DMS114 treated with DMSO at 0.1 percent for 48 hours (cell line): Measurements from ENCODE around the gene KCNIP3.
"Not testable (repeated sequence)": the region's sequence is repeated elsewhere in the genome, so short reads cannot be mapped to it uniquely, and the experiment has no call there.

Experiments
- DNase-seq: peaks from one replicate; lab custom pipeline; 2025; ENCODE audit not compliant: unreplicated experiment; lab: John Stamatoyannopoulos, UW

Gene KCNIP3

DNA sequence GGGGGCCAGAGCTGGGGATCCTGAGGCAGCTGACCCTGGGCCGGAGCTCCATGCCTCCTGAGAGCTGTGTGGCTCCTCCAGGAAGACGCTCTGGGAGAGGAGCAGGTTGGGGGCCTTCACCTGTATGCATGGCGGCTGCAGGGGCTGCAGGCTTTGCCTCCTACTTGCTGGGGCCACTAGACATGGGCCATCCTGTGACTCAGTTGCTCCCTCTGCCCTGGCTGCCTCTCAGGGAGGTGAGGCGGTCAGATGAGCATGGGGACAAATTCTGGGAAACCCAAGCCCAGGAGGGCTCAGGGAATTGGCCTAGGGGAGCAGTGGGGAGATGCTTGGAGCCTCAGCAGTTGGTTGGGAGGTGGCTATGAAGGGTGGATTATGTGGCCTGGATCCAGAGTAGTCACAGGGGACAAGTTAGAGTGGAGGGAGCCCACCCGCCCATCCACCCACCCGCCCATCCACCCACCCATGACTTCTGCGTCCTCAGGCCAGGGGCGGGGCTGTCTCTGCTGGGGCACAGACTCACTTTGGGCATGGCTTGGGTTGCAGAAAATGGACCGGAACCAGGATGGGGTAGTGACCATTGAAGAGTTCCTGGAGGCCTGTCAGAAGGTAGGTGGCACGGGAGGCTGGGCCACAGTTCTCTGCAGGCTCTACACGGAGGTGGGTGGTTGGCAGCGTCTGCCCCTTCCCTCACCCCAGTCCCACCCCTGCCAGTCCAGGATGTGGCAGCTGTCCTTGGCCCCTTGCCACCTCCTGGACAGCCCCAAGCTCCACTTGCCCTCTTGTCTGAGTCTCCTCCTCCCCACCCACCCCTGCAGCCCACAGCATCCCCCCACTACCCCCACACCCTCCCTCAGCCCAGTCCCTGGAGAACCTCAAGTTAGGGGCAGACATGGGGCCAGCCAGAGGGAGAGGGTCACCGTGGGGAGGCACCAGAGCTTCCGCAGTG is 85.8 kb downstream of the KCNIP3 start:
- no peak for DNase-seq

DNA sequence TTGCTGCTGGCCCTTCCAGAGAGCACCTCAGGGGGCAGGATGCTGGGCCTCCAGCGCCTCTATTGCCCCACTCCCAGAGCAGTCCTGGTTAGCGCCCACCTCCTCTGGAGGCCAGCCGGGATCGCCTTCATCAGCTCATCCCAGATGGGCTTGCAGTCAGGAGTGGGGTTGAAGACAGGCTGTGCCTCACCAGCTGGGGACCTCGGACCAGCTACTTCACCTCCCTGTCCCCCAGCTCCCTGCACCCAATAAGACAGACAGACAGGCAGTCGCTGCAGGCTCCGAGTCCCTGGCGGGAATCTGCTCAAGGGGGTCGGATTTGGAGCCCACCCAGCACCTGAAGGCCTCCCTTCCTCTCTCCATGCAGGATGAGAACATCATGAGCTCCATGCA is 86.5 kb downstream of the KCNIP3 start:
- DNase-seq: no peak

DNA sequence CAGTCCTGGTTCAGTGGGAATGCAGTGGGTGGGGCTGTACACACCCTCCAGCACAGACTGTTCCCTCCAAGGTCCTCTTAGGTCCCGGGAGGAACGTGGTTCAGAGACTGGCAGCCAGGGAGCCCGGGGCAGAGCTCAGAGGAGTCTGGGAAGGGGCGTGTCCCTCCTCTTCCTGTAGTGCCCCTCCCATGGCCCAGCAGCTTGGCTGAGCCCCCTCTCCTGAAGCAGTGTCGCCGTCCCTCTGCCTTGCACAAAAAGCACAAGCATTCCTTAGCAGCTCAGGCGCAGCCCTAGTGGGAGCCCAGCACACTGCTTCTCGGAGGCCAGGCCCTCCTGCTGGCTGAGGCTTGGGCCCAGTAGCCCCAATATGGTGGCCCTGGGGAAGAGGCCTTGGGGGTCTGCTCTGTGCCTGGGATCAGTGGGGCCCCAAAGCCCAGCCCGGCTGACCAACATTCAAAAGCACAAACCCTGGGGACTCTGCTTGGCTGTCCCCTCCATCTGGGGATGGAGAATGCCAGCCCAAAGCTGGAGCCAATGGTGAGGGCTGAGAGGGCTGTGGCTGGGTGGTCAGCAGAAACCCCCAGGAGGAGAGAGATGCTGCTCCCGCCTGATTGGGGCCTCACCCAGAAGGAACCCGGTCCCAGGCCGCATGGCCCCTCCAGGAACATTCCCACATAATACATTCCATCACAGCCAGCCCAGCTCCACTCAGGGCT is 87.9 kb downstream of the KCNIP3 start:
- DNase-seq: no peak

DNA sequence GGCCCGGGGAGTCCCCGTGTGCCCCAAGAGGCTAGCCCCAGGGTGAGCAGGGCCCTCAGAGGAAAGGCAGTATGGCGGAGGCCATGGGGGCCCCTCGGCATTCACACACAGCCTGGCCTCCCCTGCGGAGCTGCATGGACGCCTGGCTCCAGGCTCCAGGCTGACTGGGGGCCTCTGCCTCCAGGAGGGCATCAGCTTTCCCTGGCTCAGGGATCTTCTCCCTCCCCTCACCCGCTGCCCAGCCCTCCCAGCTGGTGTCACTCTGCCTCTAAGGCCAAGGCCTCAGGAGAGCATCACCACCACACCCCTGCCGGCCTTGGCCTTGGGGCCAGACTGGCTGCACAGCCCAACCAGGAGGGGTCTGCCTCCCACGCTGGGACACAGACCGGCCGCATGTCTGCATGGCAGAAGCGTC is 88.4 kb downstream of the KCNIP3 start:
- DNase-seq: no peak

DNA sequence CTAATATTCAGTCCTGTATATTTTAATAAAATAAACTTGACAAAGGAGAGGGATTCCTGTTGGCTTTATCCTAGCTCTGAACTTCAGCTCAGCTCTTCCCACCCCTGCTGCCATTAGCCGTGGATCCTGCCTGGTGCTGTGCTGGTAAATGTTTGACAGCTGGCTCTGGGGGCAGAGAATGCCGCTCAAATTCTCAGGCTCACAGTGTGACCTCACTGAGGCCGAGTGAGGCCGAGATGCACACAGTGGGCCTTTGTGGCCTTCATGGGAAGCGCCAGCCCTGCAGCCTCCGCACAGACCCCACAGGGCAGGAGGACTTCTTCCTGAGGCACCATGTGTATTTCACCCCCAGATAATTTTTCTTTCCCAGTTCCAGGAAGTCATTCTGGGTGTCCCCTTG is 88.9 kb downstream of the KCNIP3 start:
- no peak for DNase-seq

DNA sequence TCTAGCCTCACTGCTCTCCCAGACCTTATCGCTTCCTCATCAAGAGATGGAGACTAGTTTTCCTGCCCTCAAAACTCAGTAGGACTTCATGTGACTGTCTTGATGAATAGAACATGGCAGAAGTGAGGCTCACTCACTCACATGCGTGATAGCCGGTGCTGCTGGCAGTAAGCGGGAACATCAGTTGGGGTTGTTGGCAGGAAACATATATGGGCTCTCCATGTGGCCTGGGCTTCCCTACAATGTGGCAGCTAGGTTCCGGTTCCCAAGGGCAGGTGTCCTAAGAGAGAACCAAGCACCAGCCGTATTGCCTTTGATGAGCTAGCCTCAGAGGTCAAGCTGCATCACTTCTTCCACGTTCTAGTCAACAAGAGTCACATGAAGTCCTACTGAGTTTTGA is 90.2 kb downstream of the KCNIP3 start:
- no peak for DNase-seq

DNA sequence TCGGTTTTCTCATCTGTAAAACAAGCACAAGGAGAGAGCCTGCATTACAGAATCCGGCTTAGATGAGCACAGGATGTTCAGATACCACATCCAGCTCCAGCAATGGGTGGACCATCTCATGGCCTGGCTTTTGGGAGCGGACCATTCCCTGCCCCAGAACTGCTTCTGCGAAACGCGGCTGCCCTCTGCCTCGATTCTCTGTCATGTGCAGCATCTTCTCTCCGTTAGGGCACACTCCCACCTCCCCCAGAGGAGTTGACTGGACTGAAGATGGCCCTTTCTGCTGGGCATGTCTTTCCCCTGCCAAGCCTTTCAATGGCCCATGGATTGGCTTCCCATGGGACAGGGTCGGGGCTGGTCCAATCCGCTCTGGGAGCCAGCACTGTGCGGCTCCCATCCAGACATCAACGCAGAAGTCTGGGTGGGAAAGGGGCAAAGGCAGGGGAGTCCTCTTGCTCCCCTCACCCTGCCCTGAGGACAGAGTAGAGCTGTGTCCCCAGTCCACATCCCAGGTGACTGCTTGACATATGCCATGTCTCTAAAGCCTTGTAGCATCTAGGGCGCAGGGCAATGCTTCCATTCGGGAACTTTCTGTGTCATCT is 91.0 kb downstream of the KCNIP3 start:
- DNase-seq: no peak

DNA sequence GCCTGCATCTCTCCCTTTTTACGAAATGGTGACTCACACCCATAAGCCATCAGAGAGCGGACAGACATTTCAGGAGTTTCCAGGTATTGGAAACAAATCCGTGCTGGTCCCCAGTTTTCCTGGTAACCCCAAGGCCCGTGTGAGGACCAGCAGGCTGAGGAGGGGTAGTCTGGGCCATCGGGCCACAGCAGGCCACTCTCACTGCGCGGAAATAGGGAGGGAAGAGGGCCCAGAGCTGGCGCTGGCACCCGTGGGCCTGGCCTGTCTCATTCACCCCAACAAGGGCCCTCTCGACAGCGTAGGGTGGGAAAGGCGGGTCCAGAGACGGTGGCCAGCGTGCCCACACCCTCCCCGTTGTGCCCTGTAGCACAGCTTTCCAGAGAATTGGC is 91.7 kb downstream of the KCNIP3 start:
- DNase-seq: no peak

DNA sequence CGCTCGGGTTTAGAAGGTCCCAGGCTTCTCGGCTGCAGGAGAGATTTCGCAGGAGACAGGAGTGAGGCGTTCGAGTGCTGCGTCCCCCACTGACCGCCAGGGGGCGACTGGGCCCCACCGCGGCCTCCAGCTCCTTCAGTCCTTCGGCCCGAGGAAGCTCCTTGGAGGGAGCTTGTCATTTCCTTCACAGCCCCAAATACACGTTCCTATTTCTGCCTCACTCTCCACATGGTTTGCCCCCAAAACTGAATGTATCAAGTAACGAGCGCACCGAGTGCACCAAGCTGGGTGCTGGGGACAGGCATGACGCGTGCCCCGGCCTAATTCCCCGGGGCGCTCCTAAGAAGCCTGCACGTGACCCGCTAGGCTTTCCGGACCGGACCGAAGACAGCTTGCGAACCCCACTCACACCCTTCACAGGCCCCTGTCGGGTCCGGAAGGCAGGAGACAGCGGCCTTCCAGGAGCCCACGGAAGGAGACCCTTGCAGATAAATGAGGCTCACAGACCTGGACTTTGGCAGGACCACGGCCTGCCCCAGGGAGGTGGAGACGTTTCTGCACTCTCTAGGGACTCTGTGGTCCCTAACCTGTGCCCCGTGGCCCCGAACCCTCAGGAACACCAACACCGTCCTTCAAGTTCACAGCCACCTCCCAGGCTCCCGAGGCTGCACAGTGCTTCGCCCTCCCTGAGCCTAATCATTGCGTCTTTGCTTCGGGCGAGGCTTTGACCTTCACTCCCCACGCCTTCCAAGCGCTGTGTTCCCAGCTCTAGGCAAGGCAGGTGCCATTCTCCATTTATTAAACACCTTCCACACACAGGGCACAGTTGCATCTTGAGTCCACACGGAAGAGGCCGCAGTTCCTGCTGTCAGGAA is 92.3 kb downstream of the KCNIP3 start:
- peak; percentile 24 for DNase-seq

DNA sequence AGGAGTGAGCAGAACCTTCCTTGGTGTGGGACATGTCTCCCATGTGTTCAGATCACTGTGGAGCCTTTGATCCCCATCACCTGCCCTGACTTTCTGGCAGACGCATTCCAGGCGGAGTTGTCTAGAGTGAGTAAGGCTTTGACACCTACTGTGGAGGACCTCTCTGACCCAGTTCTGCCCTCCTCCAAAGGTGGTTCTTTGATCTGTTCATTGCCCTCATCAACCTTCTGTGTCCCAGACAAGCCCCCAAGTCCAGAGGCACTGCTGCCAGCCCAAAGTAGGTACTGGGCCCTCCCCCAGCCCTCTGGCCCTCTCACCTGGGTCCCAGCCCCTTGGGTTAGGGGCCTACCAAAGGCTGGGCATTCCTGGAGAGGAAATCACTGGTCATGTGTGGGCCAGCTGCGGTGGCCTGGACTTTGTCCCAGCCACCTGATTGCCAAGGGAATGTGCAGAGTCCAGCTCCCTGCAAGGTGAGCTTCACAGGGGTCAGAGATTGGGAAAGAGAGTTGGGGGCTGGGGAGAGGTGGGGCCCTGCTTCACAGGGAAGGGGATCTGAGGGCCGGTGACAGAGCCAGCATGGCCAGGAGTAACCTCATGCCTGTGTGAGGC is 93.2 kb downstream of the KCNIP3 start:
- DNase-seq: no peak

DNA sequence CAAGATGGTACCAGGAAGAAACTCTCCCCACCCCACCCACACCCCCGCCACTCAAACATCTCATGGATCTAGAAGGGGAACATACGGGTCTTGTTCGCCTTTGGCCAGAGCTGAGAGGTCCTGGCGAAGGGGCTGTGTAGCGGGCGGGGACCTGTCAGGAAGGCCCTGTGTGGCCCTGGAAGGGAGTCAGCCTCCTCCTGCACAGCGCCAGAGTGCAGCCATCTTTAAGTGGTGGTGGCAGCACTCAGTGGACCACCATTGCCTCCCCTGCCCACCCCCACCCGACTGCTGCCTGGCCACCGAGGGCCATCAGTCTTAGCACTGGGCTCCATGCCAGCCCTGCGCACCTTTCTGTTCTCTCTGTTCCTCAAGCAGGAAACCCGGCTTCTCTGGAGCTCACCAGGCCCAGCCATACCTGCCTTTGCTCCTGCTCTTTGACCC is 93.8 kb downstream of the KCNIP3 start:
- DNase-seq: no peak

DNA sequence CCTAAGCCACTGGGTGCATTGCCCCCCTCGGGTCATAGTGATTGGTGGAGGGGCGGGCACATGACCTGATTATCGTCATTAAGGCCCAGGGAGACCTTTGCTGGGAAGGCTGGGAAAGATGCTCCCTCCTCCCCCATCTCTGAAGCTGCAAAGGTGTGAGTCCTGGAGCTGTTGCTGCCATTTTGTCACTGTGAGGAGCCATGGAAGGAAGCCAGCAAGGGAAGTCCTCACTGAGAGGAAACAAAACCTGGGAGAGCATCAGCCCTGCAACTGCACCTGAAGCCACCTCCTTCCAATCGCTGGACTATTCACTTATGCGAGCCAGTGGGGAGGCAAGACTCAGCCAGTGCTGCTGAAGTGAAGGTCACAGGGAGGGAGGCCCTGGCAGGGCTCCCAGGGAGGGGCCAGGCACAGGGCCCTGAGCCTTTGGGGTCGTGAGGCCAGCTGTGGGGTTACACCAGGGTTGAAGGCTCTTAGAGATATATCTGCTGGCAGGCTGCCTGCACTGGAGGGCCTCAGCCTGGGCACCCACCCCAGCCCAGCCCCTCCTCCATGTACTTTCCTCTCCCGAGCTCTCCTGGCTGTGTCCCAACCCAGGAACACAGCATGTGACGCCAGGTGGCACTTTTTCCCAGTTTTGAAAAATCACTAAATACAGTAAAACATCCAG is 94.6 kb downstream of the KCNIP3 start:
- DNase-seq: no peak

DNA sequence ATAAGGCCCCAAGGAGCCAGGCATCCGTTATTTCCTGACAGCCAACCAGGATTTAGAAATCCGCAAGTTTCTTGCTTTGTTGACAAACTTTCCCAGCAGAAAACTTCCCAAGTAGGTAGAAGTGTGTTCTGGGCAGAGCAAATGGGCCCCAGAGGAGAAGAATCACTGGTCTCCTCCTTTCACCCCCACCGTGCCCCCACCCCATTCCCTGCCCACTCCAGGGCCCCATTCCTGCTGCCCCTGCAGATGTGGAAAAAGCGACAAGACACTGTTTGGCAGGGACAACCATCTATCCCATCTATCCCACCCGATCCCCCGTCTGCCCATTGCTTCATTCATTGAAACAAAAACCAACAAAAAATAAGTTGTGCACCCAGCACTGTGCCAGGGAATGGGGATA is 95.2 kb downstream of the KCNIP3 start:
- no peak for DNase-seq

DNA sequence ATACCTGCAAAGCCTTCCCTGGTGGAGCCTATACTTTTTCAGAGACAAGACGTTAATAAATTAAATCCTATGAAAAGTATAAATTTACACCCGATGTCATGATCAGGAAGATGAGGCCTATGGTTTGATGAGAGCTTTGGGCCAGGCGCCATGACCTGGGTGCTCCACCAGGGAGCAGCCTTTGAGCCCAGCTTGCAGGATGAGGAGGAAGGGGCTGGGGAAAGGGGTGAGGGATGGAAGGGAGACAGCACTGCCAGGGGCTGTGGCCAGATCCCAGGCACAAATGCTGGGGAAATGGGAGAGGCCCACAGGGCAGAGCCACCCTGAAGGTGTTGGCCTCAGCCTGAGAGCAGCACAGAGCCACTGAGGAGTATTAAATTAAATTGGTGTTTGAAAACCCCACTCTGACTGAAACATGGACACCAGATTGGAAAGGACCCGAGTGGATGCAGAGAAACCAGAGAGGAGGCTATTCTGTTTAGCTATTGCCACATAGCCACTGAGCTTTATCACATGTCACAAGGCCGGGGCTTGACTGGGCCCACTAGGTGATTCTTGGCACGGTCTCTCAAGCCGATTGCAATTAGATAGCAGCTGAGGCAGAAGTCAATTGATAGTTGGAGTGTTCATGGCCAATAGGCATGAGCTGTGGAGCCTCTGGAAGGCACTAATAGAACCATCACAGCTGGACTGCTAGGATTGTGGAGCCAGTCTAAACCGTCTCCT is 95.7 kb downstream of the KCNIP3 start:
- no peak for DNase-seq

DNA sequence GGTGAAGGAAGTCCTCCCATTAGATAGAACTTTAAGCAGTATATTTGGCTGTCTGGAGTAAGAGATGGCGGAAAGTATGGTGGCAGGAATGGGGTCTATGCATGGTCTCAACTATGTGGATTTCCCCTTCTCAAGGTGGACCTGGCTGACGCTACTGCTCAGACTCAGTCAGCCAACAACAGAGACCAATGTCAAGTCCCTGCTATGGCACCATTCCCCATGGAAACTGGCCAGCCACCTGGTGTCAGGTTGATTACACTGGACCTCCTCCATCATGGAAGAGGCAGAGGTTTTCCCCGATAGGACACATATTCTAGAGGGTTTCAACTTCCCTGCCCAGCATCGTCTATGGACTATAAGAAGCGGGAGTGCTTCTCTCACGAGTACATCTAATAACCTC is 96.8 kb downstream of the KCNIP3 start:
- no peak for DNase-seq

DNA sequence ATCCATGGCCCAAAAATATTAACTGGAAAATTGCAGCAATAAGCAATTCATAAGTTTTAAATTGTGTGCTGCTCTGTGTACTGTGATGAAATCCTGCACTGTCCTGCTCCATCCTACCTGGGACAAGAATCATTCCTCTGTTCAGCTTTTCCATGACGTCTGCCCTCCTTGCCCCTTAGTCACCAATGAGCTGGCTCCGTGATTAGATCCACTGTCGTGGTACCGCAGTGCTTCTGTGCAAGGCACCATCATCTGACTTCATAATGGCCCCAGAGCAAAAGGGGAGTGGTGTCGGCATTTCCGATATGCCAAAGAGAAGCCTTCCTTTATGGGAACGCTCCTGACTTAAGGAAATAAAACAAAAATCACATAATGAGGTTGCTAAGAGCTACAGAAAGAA is 101.9 kb downstream of the KCNIP3 start:
- no peak for DNase-seq

DNA sequence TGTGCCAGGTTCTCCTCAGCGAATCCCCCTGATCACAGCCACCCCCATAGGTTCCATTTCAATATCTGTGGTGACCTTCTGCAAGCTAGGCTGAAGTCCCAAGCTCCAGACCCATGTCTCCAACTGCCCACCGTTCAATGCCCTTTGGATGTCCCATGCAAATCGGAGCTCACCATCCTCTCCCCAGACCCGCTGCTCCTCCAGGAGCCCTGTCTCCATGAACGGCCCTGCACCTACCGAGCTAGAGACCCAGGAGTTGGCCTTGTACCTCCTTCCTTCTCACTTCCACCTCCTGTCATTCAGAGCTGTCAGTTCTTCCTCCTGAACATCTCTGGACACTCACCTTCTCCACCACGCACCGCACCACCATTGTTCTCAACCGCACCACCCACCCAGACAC is 104.3 kb downstream of the KCNIP3 start:
- DNase-seq: no peak

DNA sequence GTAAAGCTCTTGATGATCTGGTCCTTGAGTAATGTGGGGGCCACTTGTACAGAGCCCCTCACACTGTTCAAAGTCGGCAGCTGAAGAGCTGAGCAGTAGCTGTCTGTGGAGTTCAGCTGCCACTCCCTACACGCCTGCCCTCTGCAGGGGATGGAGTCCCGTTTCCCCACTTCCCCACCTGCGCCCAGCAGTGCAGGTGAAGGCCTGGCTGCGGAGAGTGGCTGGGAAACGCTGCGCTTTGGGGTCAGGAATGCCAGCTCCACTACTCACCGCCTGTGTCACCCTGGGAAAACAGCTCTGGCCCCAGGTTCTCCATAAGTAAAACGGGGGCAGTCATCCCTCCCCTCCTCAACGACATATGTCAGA is 104.8 kb downstream of the KCNIP3 start:
- DNase-seq: not testable (repeated sequence)
